ENCODE measurements around the gene GTPBP1.

Gene GTPBP1

GRCh38 chr22:38715176-38715764 lies 9.5 kb downstream of the GTPBP1 start:
- no peak overlapping the region for H3K9ac ChIP-seq (ENCODE audit: low read length in 2 of 2)
- H3K27me3 ChIP-seq (ENCODE audit: control insufficient read depth in 1 of 2, insufficient read depth in 2 of 2, low read length in 2 of 2) = no peaks in the 10 kb centered on the region
- no peaks in the 10 kb centered on the region for H3K9me3 ChIP-seq (ENCODE audit: control insufficient read depth in 2 of 2, low read length in 2 of 2)
- H3K4me1 ChIP-seq (ENCODE audit: control insufficient read depth, insufficient read depth, low read length) = peaks cover 12% of the 10 kb centered on the region
- peaks cover 11 to 35% of the 10 kb centered on the region in 2 donors for H3K36me3 ChIP-seq (ENCODE audit: control insufficient read depth in 2 of 2, insufficient read depth in 2 of 2, low read length in 2 of 2)
- no peak overlapping the region for H3K27ac ChIP-seq (ENCODE audit: low read length)
- no peak overlapping the region for H3K4me3 ChIP-seq (ENCODE audit: low read length in 2 of 2)

- peaks cover 12% of the 10 kb centered on the region for H3K4me1 ChIP-seq (ENCODE audit: control insufficient read depth, insufficient read depth, low read length)
- no peaks in the 10 kb centered on the region for H3K27me3 ChIP-seq (ENCODE audit: control insufficient read depth in 1 of 2, insufficient read depth in 2 of 2, low read length in 2 of 2)
- H3K9me3 ChIP-seq (ENCODE audit: control insufficient read depth in 2 of 2, low read length in 2 of 2) = no peaks in the 10 kb centered on the region
- no peak overlapping the region for H3K4me3 ChIP-seq (ENCODE audit: low read length in 2 of 2)
- H3K27ac ChIP-seq (ENCODE audit: low read length) = no peak overlapping the region
- H3K36me3 ChIP-seq (ENCODE audit: control insufficient read depth in 2 of 2, insufficient read depth in 2 of 2, low read length in 2 of 2) = peaks cover 14 to 34% of the 10 kb centered on the region in 2 donors
- no peak overlapping the region for H3K9ac ChIP-seq (ENCODE audit: low read length in 2 of 2)
These were observed 10.1 kb downstream of the GTPBP1 start for GRCh38 chr22:38715852-38716251.

- H3K4me1 ChIP-seq (ENCODE audit: control insufficient read depth, insufficient read depth, low read length) = peaks cover 12% of the 10 kb centered on the region
- no peaks in the 10 kb centered on the region for H3K9me3 ChIP-seq (ENCODE audit: control insufficient read depth in 2 of 2, low read length in 2 of 2)
- no peak overlapping the region for H3K27ac ChIP-seq (ENCODE audit: low read length)
- peaks cover 14 to 34% of the 10 kb centered on the region in 2 donors for H3K36me3 ChIP-seq (ENCODE audit: control insufficient read depth in 2 of 2, insufficient read depth in 2 of 2, low read length in 2 of 2)
- H3K4me3 ChIP-seq (ENCODE audit: low read length in 2 of 2) = no peak overlapping the region
- no peak overlapping the region for H3K9ac ChIP-seq (ENCODE audit: low read length in 2 of 2)
- no peaks in the 10 kb centered on the region for H3K27me3 ChIP-seq (ENCODE audit: control insufficient read depth in 1 of 2, insufficient read depth in 2 of 2, low read length in 2 of 2)
These were observed 10.5 kb downstream of the GTPBP1 start for GRCh38 chr22:38716271-38716670.

GRCh38 chr22:38716826-38717225 lies 11.1 kb downstream of the GTPBP1 start:
- no peak overlapping the region for H3K4me3 ChIP-seq (ENCODE audit: low read length in 2 of 2)
- no peaks in the 10 kb centered on the region for H3K27me3 ChIP-seq (ENCODE audit: control insufficient read depth in 1 of 2, insufficient read depth in 2 of 2, low read length in 2 of 2)
- H3K36me3 ChIP-seq (ENCODE audit: control insufficient read depth in 2 of 2, insufficient read depth in 2 of 2, low read length in 2 of 2) = peaks cover 17 to 39% of the 10 kb centered on the region in 2 donors
- H3K4me1 ChIP-seq (ENCODE audit: control insufficient read depth, insufficient read depth, low read length) = peaks cover 12% of the 10 kb centered on the region
- H3K27ac ChIP-seq (ENCODE audit: low read length) = no peak overlapping the region
- H3K9ac ChIP-seq (ENCODE audit: low read length in 2 of 2) = no peak overlapping the region
- no peaks in the 10 kb centered on the region for H3K9me3 ChIP-seq (ENCODE audit: control insufficient read depth in 2 of 2, low read length in 2 of 2)

GRCh38 chr22:38717244-38717643 lies 11.5 kb downstream of the GTPBP1 start:
- no peak overlapping the region for H3K4me3 ChIP-seq (ENCODE audit: low read length in 2 of 2)
- no peaks in the 10 kb centered on the region for H3K9me3 ChIP-seq (ENCODE audit: control insufficient read depth in 2 of 2, low read length in 2 of 2)
- H3K27me3 ChIP-seq (ENCODE audit: control insufficient read depth in 1 of 2, insufficient read depth in 2 of 2, low read length in 2 of 2) = no peaks in the 10 kb centered on the region
- H3K27ac ChIP-seq (ENCODE audit: low read length) = no peak overlapping the region
- H3K9ac ChIP-seq (ENCODE audit: low read length in 2 of 2) = no peak overlapping the region
- H3K4me1 ChIP-seq (ENCODE audit: control insufficient read depth, insufficient read depth, low read length) = peaks cover 12% of the 10 kb centered on the region
- H3K36me3 ChIP-seq (ENCODE audit: control insufficient read depth in 2 of 2, insufficient read depth in 2 of 2, low read length in 2 of 2) = peaks cover 20 to 38% of the 10 kb centered on the region in 2 donors

- H3K27me3 ChIP-seq (ENCODE audit: control insufficient read depth in 1 of 2, insufficient read depth in 2 of 2, low read length in 2 of 2) = no peaks in the 10 kb centered on the region
- peaks cover 12% of the 10 kb centered on the region for H3K4me1 ChIP-seq (ENCODE audit: control insufficient read depth, insufficient read depth, low read length)
- H3K9ac ChIP-seq (ENCODE audit: low read length in 2 of 2) = no peak overlapping the region
- no peaks in the 10 kb centered on the region for H3K9me3 ChIP-seq (ENCODE audit: control insufficient read depth in 2 of 2, low read length in 2 of 2)
- peak overlapping the region; percentile 8 for H3K27ac ChIP-seq (ENCODE audit: low read length)
- peaks cover 32 to 46% of the 10 kb centered on the region in 2 donors for H3K36me3 ChIP-seq (ENCODE audit: control insufficient read depth in 2 of 2, insufficient read depth in 2 of 2, low read length in 2 of 2)
- H3K4me3 ChIP-seq (ENCODE audit: low read length in 2 of 2) = no peak overlapping the region
These were observed 12.7 kb downstream of the GTPBP1 start for GRCh38 chr22:38718414-38718813.

- H3K9me3 ChIP-seq (ENCODE audit: control insufficient read depth in 2 of 2, low read length in 2 of 2) = no peaks in the 10 kb centered on the region
- H3K36me3 ChIP-seq (ENCODE audit: control insufficient read depth in 2 of 2, insufficient read depth in 2 of 2, low read length in 2 of 2) = peaks cover 39 to 54% of the 10 kb centered on the region in 2 donors
- peaks cover 12% of the 10 kb centered on the region for H3K4me1 ChIP-seq (ENCODE audit: control insufficient read depth, insufficient read depth, low read length)
- H3K9ac ChIP-seq (ENCODE audit: low read length in 2 of 2) = no peak overlapping the region
- H3K4me3 ChIP-seq (ENCODE audit: low read length in 2 of 2) = no peak overlapping the region
- H3K27me3 ChIP-seq (ENCODE audit: control insufficient read depth in 1 of 2, insufficient read depth in 2 of 2, low read length in 2 of 2) = no peaks in the 10 kb centered on the region
- no peak overlapping the region for H3K27ac ChIP-seq (ENCODE audit: low read length)
These were observed 13.5 kb downstream of the GTPBP1 start for GRCh38 chr22:38719196-38719595.

- no peak overlapping the region for H3K9ac ChIP-seq (ENCODE audit: low read length in 2 of 2)
- peaks cover 49 to 61% of the 10 kb centered on the region in 2 donors for H3K36me3 ChIP-seq (ENCODE audit: control insufficient read depth in 2 of 2, insufficient read depth in 2 of 2, low read length in 2 of 2)
These were observed 14.6 kb downstream of the GTPBP1 start for GRCh38 chr22:38720350-38720749.

GRCh38 chr22:38721551-38721950 lies 15.8 kb downstream of the GTPBP1 start:
- H3K4me1 ChIP-seq (ENCODE audit: control insufficient read depth, insufficient read depth, low read length) = peaks cover 5% of the 10 kb centered on the region
- H3K9ac ChIP-seq (ENCODE audit: low read length in 2 of 2) = no peak overlapping the region
- no peaks in the 10 kb centered on the region for H3K27me3 ChIP-seq (ENCODE audit: control insufficient read depth in 1 of 2, insufficient read depth in 2 of 2, low read length in 2 of 2)
- no peaks in the 10 kb centered on the region for H3K9me3 ChIP-seq (ENCODE audit: control insufficient read depth in 2 of 2, low read length in 2 of 2)
- no peak overlapping the region for H3K27ac ChIP-seq (ENCODE audit: low read length)
- no peak overlapping the region for H3K4me3 ChIP-seq (ENCODE audit: low read length in 2 of 2)
- peaks cover 52 to 62% of the 10 kb centered on the region in 2 donors for H3K36me3 ChIP-seq (ENCODE audit: control insufficient read depth in 2 of 2, insufficient read depth in 2 of 2, low read length in 2 of 2)

More at GRCh38 chr22:38720350-38720749, 14.6 kb downstream of the GTPBP1 start:
- H3K9me3 ChIP-seq (ENCODE audit: control insufficient read depth in 2 of 2, low read length in 2 of 2) = no peaks in the 10 kb centered on the region
- H3K4me3 ChIP-seq (ENCODE audit: low read length in 2 of 2) = no peak overlapping the region
- H3K27me3 ChIP-seq (ENCODE audit: control insufficient read depth in 1 of 2, insufficient read depth in 2 of 2, low read length in 2 of 2) = no peaks in the 10 kb centered on the region
- H3K4me1 ChIP-seq (ENCODE audit: control insufficient read depth, insufficient read depth, low read length) = peaks cover 8% of the 10 kb centered on the region
- no peak overlapping the region for H3K27ac ChIP-seq (ENCODE audit: low read length)

- Histone ChIP-seq H3K4me1 (ENCODE audit: control insufficient read depth, insufficient read depth, low read length) (peaks cover 2% of the 10 kb centered on the region), H3K9ac (ENCODE audit: low read length in 2 of 2) (no peak overlapping the region), H3K27ac (ENCODE audit: low read length) (no peak overlapping the region), H3K9me3 (ENCODE audit: control insufficient read depth in 2 of 2, low read length in 2 of 2) (no peaks in the 10 kb centered on the region), H3K27me3 (ENCODE audit: control insufficient read depth in 1 of 2, insufficient read depth in 2 of 2, low read length in 2 of 2) (no peaks in the 10 kb centered on the region), H3K4me3 (ENCODE audit: low read length in 2 of 2) (no peak overlapping the region), H3K36me3 (ENCODE audit: control insufficient read depth in 2 of 2, insufficient read depth in 2 of 2, low read length in 2 of 2) (peaks cover 68 to 74% of the 10 kb centered on the region in 2 donors)
These were observed 18.4 kb downstream of the GTPBP1 start for GRCh38 chr22:38724176-38724575.

GRCh38 chr22:38724926-38725571 lies 19.3 kb downstream of the GTPBP1 start:
- Histone ChIP-seq H3K9ac (ENCODE audit: low read length in 2 of 2) (peak overlapping the region in 1 of 2 donors; percentile 29), H3K4me1 (ENCODE audit: control insufficient read depth, insufficient read depth, low read length) (peaks cover 2% of the 10 kb centered on the region), H3K9me3 (ENCODE audit: control insufficient read depth in 2 of 2, low read length in 2 of 2) (no peaks in the 10 kb centered on the region), H3K36me3 (ENCODE audit: control insufficient read depth in 2 of 2, insufficient read depth in 2 of 2, low read length in 2 of 2) (peaks cover 73 to 82% of the 10 kb centered on the region in 2 donors), H3K27ac (ENCODE audit: low read length) (no peak overlapping the region), H3K27me3 (ENCODE audit: control insufficient read depth in 1 of 2, insufficient read depth in 2 of 2, low read length in 2 of 2) (no peaks in the 10 kb centered on the region), H3K4me3 (ENCODE audit: low read length in 2 of 2) (no peak overlapping the region)
